ENCODE data around the gene ASB2.

DNA sequence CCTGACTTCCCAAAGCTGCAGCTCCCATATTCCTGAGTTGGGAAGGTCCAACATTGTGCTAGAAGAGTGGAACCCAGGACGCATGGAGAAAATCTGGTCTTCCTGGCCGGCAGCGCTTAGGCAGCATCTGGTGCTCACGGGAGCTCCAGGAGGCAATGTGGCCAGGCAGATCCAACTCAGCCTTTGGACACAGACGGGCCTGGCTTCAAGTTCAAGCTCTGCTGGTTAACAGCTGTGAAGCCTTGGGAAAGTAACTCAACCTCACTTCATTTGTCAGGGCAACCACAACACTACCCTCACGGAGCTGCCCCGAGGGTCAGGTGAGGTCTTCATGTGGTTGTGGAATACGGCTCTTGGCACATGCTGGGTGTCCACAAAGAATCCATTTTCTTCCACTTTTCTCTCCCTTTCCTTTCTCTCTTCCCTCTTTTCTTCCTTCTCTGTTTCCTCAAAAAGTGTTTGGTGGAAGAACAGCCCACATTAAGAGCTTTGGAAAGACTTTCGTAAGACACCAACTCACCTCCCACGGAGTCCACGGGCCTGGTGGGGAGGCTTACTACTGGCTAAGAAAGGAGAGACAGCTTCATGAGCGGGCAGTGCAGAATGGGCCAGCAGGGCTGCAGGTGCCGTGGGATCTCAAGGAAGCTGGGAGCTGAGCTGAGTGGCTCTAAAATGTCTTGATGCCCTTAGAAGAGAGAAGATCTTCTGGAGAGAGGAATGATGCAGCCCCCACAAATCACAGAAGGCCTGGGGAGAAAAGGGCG is 51.6 kb downstream of the ASB2 start:
- TF ChIP-seq CTCF (IDR thresholded peaks at IDR 0.05): no peak
- TF ChIP-seq POLR2A (IDR thresholded peaks at IDR 0.05): no peak
